ENCODE data around the gene RPRD2.
A peak's percentile ranks its signal among the peaks of the same experiment; 100 is the strongest.

RPRD2 gene

GRCh38 chr1:150486966-150487762 lies 123.2 kb downstream of the RPRD2 start, which contains the start of gene TARS2:
Gene TARS2 (plus strand): TSS chr1:150487419. CDS start chr1:150487451, 32 bp downstream.
- peak; percentile 97 to 98 for DNase-seq
- no peaks in the 10 kb centered on the region for H3K27me3 ChIP-seq
- peaks cover 19 to 33% (median 20%) of the 10 kb centered on the region in 3 donors for H3K36me3 ChIP-seq
- intact Hi-C loops (cut with DNase I; ENCODE audit: low total_unique reads) = no loop called here
- no peaks in the 10 kb centered on the region for H3K9me3 ChIP-seq
- TF ChIP-seq CTCF (IDR thresholded peaks at IDR 0.05) = peak; percentile 43 to 60
- peak within 1 kb of the TSS; percentile 61 to 77 for H3K27ac ChIP-seq
- peak within 1 kb of the TSS; percentile 69 to 70 for H3K4me3 ChIP-seq
- peaks cover 0 to 13% (median 6%) of the 10 kb centered on the region in 4 donors for H3K4me1 ChIP-seq

- H3K9me3 ChIP-seq = no peaks in the 10 kb centered on the region
- intact Hi-C loops (cut with DNase I; ENCODE audit: low total_unique reads) = no loop called here
Measured at GRCh38 chr1:150487763-150488115, 123.8 kb downstream of the RPRD2 start.

GRCh38 chr1:150493175-150493574 lies 129.2 kb downstream of the RPRD2 start:
- H3K27ac ChIP-seq = no peak overlapping the region
- TF ChIP-seq CTCF (IDR thresholded peaks at IDR 0.05) = no peak
- no peak for DNase-seq
- intact Hi-C loops (cut with DNase I; ENCODE audit: low total_unique reads) = no loop called here
- no peaks in the 10 kb centered on the region for H3K27me3 ChIP-seq
- peaks cover 30 to 88% (median 70%) of the 10 kb centered on the region in 3 donors for H3K36me3 ChIP-seq
- peaks cover 0 to 6% (median 1%) of the 10 kb centered on the region in 4 donors for H3K4me1 ChIP-seq
- no peaks in the 10 kb centered on the region for H3K9me3 ChIP-seq
- no peak overlapping the region for H3K4me3 ChIP-seq

More at GRCh38 chr1:150487763-150488115, 123.8 kb downstream of the RPRD2 start:
- Histone ChIP-seq H3K36me3 (peaks cover 21 to 38% (median 25%) of the 10 kb centered on the region in 3 donors), H3K4me3 (peak overlapping the region; percentile 69 to 70), H3K27me3 (no peaks in the 10 kb centered on the region), H3K27ac (peak overlapping the region; percentile 61 to 77), H3K4me1 (peaks cover 0 to 13% (median 6%) of the 10 kb centered on the region in 4 donors)
- no peak for TF ChIP-seq CTCF (IDR thresholded peaks at IDR 0.05)
- DNase-seq = no peak

GRCh38 chr1:150498342-150498741 lies 134.4 kb downstream of the RPRD2 start:
- Histone ChIP-seq H3K4me3 (no peak overlapping the region), H3K36me3 (peaks cover 8 to 87% (median 72%) of the 10 kb centered on the region in 3 donors), H3K27me3 (no peaks in the 10 kb centered on the region), H3K27ac (no peak overlapping the region), H3K4me1 (no peaks in the 10 kb centered on the region), H3K9me3 (no peaks in the 10 kb centered on the region)
- intact Hi-C loops (cut with DNase I; ENCODE audit: low total_unique reads) = no loop called here
- TF ChIP-seq CTCF (IDR thresholded peaks at IDR 0.05) = no peak
- no peak for DNase-seq

- Histone ChIP-seq H3K4me3 (no peak overlapping the region), H3K27ac (no peak overlapping the region), H3K9me3 (no peaks in the 10 kb centered on the region), H3K27me3 (no peaks in the 10 kb centered on the region), H3K4me1 (peaks cover 0 to 15% (median 7%) of the 10 kb centered on the region in 4 donors), H3K36me3 (peaks cover 15 to 61% (median 42%) of the 10 kb centered on the region in 3 donors)
- intact Hi-C loops (cut with DNase I; ENCODE audit: low total_unique reads) = no loop called here
- no peak for DNase-seq
- no peak for TF ChIP-seq CTCF (IDR thresholded peaks at IDR 0.05)
Measured at GRCh38 chr1:150505431-150505830, 141.5 kb downstream of the RPRD2 start.
